Fibroblast of lung (primary cell): ENCODE data around the gene MRPS18A. TPM values are rescaled to one million over a fixed set of nuclear protein-coding genes. Genes with fewer than 3 reads are reported as not detected.

ENCODE experiments used
- DNase-seq, 2 donors: peaks; one replicate each; pipeline versions ENCODE4 v3.0.0 to v3.0.0-alpha.2; 2010; ENCODE audit warnings: low read depth in 2 of 2
- H2AFZ ChIP-seq: 2 replicates; pipeline ENCODE4 v1.5.1; 2012; ENCODE audit warnings: low read length, control low read depth, inconsistent platforms
- H3K27ac ChIP-seq: 2 replicates; pipeline ENCODE4 v1.5.1; 2011; ENCODE audit warnings: low read length, control low read depth; ENCODE audit not compliant: insufficient read depth
- H3K27me3 ChIP-seq: 2 replicates; pipeline ENCODE4 v1.5.1; 2011; ENCODE audit warnings: mild to moderate bottlenecking, low read length; ENCODE audit not compliant: control insufficient read depth, insufficient read depth
- H3K36me3 ChIP-seq: 2 replicates; pipeline ENCODE4 v1.5.1; 2011; ENCODE audit warnings: low read length; ENCODE audit not compliant: control insufficient read depth, insufficient read depth
- H3K4me1 ChIP-seq: 2 replicates; pipeline ENCODE4 v1.5.1; 2011; ENCODE audit warnings: low read length; ENCODE audit not compliant: control insufficient read depth, insufficient read depth; ENCODE audit errors: extremely low read depth
- H3K4me2 ChIP-seq: 2 replicates; pipeline ENCODE4 v1.5.1; 2011; ENCODE audit warnings: low read length, control low read depth; ENCODE audit not compliant: insufficient read depth; ENCODE audit errors: extremely low read depth
- H3K4me3 ChIP-seq, 4 experiments: fragments of 200-600 bp in 1 of 4; sonication (generic) in 1 of 4; replicated peaks in 1 of 4; 2 replicates each; pipeline ENCODE4 v1.5.1; 2011 to 2016; ENCODE audit warnings: low read length in 4 of 4, low read depth in 3 of 4, mild to moderate bottlenecking in 3 of 4, control low read depth in 2 of 4, inconsistent platforms in 1 of 4, mixed read lengths in 1 of 4; ENCODE audit not compliant: insufficient read depth in 1 of 4; ENCODE audit errors: control extremely low read depth in 1 of 4
- H3K79me2 ChIP-seq: 2 replicates; pipeline ENCODE4 v1.5.1; 2012; ENCODE audit warnings: mild to moderate bottlenecking, low read length, inconsistent platforms; ENCODE audit not compliant: control insufficient read depth, insufficient read depth
- H3K9ac ChIP-seq: 2 replicates; pipeline ENCODE4 v1.5.1; 2011; ENCODE audit warnings: mild to moderate bottlenecking, low read length, control low read depth; ENCODE audit not compliant: insufficient read depth
- H3K9me3 ChIP-seq: 2 replicates; pipeline ENCODE4 v1.5.1; 2012; ENCODE audit warnings: low read depth, low read length; ENCODE audit not compliant: control insufficient read depth, insufficient read depth
- H4K20me1 ChIP-seq: 2 replicates; pipeline ENCODE4 v1.5.1; 2011; ENCODE audit warnings: low read length; ENCODE audit not compliant: control insufficient read depth, insufficient read depth; ENCODE audit errors: extremely low read depth
- EZH2 ChIP-seq: IDR thresholded peaks from 2 replicates; pipeline ENCODE4 v1.5.1; 2012; ENCODE audit warnings: low read length, control low read depth, mild to moderate bottlenecking; ENCODE audit errors: missing control alignments
- polyA plus RNA-seq, 2 donors: library from polyadenylated mRNA; depleted of rRNA in 1 of 2; stranded (reverse) in 1 of 2; unstranded in 1 of 2; fragments of >200 nt; gene quantifications; 2 replicates each; pipeline ENCODE4 v1.2.1, GENCODE V29; 2011 to 2012; ENCODE audit warnings: missing spikeins in 1 of 2
- total RNA-seq: library from RNA; depleted of rRNA; stranded (reverse); fragments of >200 nt; gene quantifications from 2 replicates; pipeline ENCODE4 v1.2.1, GENCODE V29; 2014
- TF ChIP-seq, protein P1 (sequence below), 2 donors: IDR thresholded peaks in 1 of 2; conservative IDR thresholded peaks in 1 of 2; 1 replicate in 1 of 2; 2 replicates in 1 of 2; pipeline ENCODE4 v1.5.1; 2011 to 2012; ENCODE audit warnings: low read length in 2 of 2, control low read depth in 1 of 2, inconsistent platforms in 1 of 2, low read depth in 1 of 2, mild to moderate bottlenecking in 1 of 2

The MRPS18A gene
- total and polyA plus RNA-seq, 2 donors (not counting 1 experiment from before 2014, with no cell fraction given): 31.8 to 42.1 TPM

DNA sequence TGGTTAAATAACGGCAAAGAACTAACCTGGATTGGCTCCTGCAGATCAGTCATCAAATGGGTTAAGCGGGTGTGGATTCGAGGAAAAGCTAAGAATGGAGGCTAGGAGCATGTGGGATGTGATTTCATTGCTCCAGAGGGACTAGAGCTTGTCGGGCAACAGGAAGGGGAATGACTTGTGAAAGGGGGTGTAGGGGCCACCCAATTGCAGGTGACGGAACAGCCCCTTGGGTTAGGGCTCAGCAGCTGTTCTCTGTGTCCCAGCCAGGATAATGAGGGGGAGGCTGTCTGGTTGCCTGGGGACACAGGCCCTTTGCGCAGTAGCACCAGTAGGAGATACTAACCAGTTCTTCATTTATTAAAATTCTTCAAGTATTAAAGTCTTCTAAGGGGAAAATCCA lies 25.0 kb upstream of the MRPS18A start:
- Histone ChIP-seq H3K9me3 (no peaks in the 10 kb centered on the region), H3K27me3 (no peaks in the 10 kb centered on the region), H4K20me1 (no peaks in the 10 kb centered on the region), H3K4me2 (no peak overlapping the region), H3K4me3 (no peak overlapping the region), H3K27ac (no peak overlapping the region), H3K4me1 (peaks cover 11% of the 10 kb centered on the region), H2AFZ (no peak overlapping the region), H3K79me2 (no peaks in the 10 kb centered on the region), H3K9ac (no peak overlapping the region), H3K36me3 (no peaks in the 10 kb centered on the region)
- no peak for TF ChIP-seq EZH2
- TF ChIP-seq, protein P1, sequence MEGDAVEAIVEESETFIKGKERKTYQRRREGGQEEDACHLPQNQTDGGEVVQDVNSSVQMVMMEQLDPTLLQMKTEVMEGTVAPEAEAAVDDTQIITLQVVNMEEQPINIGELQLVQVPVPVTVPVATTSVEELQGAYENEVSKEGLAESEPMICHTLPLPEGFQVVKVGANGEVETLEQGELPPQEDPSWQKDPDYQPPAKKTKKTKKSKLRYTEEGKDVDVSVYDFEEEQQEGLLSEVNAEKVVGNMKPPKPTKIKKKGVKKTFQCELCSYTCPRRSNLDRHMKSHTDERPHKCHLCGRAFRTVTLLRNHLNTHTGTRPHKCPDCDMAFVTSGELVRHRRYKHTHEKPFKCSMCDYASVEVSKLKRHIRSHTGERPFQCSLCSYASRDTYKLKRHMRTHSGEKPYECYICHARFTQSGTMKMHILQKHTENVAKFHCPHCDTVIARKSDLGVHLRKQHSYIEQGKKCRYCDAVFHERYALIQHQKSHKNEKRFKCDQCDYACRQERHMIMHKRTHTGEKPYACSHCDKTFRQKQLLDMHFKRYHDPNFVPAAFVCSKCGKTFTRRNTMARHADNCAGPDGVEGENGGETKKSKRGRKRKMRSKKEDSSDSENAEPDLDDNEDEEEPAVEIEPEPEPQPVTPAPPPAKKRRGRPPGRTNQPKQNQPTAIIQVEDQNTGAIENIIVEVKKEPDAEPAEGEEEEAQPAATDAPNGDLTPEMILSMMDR (conservative IDR thresholded peaks at IDR 0.05 in 1 of 2, IDR thresholded peaks at IDR 0.05 in 1 of 2; ENCODE audit: low read depth in 1 of 2, low read length in 2 of 2): no peak
- DNase-seq: no peak

DNA sequence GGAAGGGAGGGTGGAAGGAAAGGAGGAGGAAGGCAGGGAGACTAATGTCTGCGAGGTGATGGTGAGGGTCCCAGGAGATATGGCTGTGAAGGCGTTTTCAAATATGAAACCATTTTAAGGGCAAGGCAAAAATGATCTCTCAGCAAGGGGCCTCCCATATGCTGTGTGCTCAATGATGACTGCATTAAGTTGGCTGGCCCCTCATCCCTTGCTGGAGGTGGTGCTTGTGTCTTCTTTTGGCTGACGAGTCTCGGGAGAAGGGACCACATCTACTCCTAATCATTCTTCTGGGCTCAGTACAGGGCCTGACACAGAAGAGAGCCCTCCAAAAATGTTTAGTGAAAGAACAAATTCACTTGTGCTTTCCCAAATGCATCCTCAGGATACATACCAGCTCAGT lies 23.0 kb upstream of the MRPS18A start:
- H3K79me2 ChIP-seq: no peaks in the 10 kb centered on the region
- H3K36me3 ChIP-seq: no peaks in the 10 kb centered on the region
- H3K27me3 ChIP-seq: no peaks in the 10 kb centered on the region
- no peak overlapping the region for H3K4me2 ChIP-seq
- H3K4me3 ChIP-seq: no peak overlapping the region
- H3K9ac ChIP-seq: no peak overlapping the region
- TF ChIP-seq, protein P1 (conservative IDR thresholded peaks at IDR 0.05 in 1 of 2, IDR thresholded peaks at IDR 0.05 in 1 of 2; ENCODE audit: low read depth in 1 of 2, low read length in 2 of 2): no peak
- no peak for TF ChIP-seq EZH2
- no peaks in the 10 kb centered on the region for H4K20me1 ChIP-seq
- H3K4me1 ChIP-seq: peaks cover 21% of the 10 kb centered on the region
- DNase-seq: no peak
- no peaks in the 10 kb centered on the region for H3K9me3 ChIP-seq
- H2AFZ ChIP-seq: no peak overlapping the region
- no peak overlapping the region for H3K27ac ChIP-seq

DNA sequence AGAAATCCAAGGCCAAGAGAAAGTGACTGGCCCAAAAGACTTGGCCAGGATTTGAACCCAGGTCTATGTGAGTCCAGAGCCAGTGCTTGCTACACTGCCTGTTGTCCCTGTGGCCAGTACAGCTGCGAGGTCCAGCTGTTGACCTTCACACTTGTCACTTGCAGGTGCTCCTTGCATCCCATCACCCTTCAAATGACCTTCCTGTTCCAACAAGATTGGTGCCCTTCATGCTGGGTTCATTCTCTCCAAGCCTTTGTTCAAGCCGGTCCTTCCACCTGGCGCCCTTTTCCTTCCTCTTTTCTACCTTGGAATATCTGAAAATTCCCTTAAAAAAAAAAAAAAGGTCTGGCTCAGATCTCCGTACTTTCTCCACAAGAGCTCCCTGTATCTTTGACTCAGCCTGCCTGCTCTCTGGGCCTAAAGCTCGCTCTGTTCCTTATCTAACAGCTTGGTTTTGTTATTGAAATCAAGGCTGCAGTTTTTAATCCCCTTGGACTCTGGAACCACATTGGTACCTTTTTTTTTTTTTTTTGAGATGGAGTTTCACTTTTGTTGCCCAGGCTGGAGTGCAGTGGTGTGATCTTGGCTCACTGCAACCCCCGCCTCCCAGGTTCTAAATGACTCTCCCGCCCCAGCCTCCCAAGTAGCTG lies 22.2 kb upstream of the MRPS18A start:
- peak overlapping the region; percentile 75 for H3K4me2 ChIP-seq

More for the DNA sequence above, 22.2 kb upstream of the MRPS18A start:
- TF ChIP-seq EZH2: no peak
- TF ChIP-seq, protein P1 (conservative IDR thresholded peaks at IDR 0.05 in 1 of 2, IDR thresholded peaks at IDR 0.05 in 1 of 2; ENCODE audit: low read depth in 1 of 2, low read length in 2 of 2): no peak
- Histone ChIP-seq H3K9ac (no peak overlapping the region), H2AFZ (no peak overlapping the region), H3K79me2 (no peaks in the 10 kb centered on the region), H3K4me1 (peaks cover 21% of the 10 kb centered on the region), H3K27ac (no peak overlapping the region), H3K4me3 (no peak overlapping the region), H3K36me3 (no peaks in the 10 kb centered on the region), H4K20me1 (no peaks in the 10 kb centered on the region), H3K27me3 (no peaks in the 10 kb centered on the region), H3K9me3 (no peaks in the 10 kb centered on the region)
- DNase-seq: peak in 1 of 2 donors; percentile 18
